HG02870 (cell line): ENCODE results near the gene NFKBIB.

ENCODE experiments used
- ATAC-seq: cut with Tn5 transposase; IDR thresholded peaks from one replicate; pipeline ENCODE4 v1.9.1; 2021; ENCODE audit warnings: mild to moderate bottlenecking, moderate library complexity; ENCODE audit not compliant: unreplicated experiment

Gene NFKBIB

DNA sequence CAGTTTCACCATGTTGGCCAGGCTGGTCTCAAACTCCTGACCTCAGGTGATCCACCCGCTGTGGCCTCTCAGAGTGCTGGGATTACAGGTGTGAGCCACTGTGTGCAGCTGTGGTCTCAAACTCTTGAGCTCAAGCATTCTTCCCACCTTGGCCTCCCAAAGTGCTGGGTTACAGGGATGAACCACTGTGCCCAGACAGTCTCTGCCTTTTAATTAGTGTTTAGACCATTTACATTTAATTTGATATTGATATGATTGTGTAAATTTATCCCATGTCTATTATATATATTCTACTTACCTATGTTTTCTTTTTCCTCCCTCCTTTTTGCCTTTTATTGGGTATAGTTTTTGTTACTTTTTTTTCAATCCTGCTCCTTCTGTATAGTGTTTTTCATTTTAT lies 1.9 kb downstream of the NFKBIB start:
- no peak for ATAC-seq

DNA sequence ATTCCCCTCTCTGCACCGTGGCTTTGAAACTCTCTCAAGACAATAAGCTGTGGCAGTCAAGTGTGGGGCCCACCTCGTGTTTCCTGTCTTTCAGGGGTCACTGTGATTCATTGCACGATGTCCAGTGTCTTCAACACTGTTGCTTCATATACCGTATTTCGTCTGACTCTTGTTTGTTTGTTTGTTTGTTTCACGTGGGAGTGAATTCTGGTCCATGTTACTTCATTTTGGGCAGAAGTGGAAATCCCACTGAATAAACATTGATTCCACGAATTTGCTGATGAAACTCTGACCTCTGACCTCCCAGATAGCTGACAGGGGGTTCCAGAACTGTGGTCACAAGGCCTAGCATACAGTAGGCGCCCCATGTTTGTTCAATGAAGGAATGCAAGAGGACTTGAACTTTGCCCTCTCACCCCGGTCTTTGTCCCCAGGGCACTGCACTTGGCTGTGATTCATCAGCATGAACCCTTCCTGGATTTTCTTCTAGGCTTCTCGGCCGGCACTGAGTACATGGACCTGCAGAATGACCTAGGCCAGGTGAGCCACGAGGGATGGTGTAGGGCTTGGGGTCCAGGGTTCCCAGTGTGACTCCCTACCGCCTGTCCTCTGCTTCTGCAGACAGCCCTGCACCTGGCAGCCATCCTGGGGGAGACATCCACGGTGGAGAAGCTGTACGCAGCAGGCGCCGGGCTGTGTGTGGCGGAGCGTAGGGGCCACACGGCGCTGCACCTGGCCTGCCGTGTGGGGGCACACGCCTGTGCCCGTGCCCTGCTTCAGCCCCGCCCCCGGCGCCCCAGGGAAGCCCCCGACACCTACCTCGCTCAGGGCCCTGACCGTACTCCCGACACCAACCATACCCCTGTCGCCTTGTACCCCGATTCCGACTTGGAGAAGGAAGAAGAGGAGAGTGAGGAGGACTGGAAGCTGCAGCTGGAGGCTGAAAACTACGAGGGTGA lies 5.1 kb downstream of the NFKBIB start:
- ATAC-seq, result no peak

- no peak for ATAC-seq
These were observed 5.9 kb downstream of the NFKBIB start for GRCh38 chr19:38905620-38906019.

GRCh38 chr19:38907227-38907626 lies 7.5 kb downstream of the NFKBIB start:
- ATAC-seq, result no peak

- no peak for ATAC-seq
These were observed 7.9 kb downstream of the NFKBIB start for GRCh38 chr19:38907670-38908069.

- no peak for ATAC-seq
These were observed 9.1 kb downstream of the NFKBIB start for GRCh38 chr19:38908911-38909310.

GRCh38 chr19:38910488-38910887 lies 10.7 kb downstream of the NFKBIB start:
- ATAC-seq, result no peak

DNA sequence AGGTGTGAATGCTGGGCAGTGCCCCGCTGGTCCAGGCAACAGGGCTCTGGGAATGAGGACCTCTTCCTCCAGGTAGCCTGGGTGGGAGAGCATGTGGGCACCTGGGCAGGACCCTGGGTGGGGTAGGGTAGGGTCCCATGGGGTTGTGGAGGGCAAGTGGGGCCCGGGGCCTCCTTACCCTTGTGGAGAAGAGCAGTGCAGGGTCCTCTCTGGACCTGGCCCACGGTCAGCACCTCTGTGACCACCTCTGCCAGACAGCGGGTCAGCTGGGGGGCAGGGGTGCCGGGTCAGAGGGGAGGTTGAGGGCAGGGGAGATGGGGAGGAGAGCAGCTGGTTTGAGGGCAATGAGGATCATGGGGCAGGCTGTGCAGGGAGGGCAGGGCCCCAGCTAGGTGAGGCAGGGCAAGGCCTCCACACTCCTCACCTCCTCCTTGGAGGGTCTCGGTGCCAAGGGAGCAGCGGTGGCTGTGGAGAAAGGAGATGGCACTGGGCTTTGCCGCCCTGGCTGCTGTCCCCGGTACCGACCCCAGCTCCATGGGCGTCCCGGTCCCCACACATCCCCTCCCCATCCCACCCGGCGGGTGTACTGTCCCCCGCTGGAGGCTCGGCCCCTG lies 11.7 kb downstream of the NFKBIB start:
- ATAC-seq, result no peak

DNA sequence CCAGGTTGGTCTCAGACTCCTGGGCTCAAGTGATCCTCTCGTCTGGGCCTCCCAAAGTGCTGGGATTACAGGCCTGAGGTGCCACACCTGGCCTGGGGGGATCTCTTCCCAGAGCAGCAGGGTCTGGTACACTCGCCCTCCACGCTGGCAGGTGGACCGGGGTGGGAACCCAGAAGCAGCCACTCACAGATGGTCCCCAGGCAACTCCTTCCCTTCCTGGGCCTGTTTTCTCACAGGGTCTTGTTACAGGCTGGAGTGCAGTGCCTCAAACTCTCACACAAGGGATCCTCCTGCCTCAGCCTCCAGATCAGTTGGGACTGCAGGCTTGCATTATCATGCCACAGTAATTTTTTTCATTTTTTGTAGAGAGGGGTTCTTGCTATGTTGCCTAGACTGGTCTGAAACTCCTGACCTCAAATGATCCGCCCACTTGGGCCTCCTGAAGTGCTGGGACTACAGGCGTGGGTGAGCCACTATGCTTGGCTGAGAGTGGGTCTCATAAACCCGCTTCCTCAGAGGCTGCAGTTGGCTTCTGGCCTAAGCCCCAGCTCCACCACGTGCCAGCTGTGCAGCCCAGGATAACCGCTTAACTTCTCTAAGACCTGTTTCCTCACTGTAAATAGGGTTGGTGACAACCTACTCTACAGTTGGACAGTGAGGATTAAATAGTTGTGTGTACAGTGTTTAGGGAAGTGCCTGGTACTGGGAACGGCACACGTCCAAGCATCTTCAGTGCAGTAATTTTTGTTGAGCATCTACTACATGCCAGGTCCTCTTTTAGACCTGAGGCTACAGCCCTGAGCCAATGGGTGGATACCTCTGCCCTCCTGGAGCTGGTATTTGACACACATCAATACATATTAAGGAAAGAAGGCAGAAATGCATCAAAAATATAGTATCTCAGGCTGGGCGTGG lies 13.1 kb downstream of the NFKBIB start:
- ATAC-seq, result no peak

DNA sequence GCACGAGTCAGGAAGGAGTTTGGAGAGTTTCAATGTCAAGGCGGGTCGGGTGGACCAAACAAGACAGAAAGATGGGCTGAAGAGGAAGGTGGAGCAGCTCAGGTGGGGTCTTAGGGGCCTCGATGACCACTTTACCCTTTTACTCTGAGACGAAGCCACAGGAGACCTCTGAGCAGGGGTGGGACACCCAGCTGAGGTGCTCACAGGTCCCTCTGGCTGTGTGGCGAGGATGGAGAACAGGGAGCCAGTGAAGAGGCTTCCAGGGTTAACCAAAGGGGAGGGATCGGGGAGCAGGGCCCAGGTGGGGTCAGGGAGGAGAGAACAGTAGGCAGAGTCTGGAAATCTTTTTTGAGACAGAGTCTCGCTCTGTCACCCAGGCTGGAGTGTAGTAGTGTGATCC lies 14.2 kb downstream of the NFKBIB start:
- no peak for ATAC-seq

DNA sequence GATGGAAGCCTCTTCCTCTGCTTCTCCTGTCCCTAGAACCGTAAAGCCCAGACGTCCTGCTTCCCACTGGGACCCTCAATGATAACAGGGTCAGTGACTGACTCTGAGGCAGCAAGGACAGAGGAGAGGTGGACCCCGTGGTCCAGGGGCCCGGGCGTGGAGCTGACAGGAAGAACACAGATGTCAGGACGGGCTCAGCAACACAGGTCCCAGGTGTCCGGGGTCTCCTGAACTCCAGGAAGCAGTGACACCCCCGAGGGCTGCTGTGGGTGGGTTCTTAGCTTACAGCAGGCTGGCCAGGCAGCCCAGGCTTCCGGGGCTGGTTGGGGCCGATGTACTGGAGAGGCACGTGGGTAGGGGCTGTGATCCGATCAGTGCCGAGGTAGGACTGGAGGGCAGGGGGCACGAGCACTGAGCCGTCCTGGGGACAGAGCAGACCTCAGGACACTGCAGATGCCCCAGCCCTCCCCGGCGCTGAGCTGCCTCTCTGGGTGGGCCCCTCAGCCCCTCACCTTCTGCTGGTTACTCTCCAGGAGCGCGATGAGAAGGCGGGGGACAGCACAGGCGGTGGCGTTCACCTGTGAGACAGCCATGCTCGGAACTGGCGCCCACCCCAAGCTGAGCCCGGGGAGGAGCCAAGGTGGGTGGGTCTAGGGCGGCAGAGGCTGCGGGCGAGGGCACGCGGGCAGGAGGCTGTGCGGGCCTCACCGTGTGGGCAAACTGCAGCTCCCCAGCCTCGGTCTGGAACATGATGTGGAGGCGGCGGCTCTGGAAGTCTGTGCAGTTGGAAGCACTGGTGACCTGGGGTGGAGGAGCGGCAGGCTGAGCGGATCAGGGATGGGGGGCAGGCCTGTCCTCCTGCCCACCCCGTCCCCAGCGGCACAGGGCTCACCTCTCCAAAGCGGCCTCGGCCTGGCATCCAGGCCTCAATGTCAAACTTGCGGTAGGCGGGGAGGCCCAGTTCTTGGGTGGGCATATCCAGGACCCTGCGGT lies 15.9 kb downstream of the NFKBIB start:
- ATAC-seq, result no peak

GRCh38 chr19:38917516-38917915 lies 17.7 kb downstream of the NFKBIB start:
- ATAC-seq, result no peak

DNA sequence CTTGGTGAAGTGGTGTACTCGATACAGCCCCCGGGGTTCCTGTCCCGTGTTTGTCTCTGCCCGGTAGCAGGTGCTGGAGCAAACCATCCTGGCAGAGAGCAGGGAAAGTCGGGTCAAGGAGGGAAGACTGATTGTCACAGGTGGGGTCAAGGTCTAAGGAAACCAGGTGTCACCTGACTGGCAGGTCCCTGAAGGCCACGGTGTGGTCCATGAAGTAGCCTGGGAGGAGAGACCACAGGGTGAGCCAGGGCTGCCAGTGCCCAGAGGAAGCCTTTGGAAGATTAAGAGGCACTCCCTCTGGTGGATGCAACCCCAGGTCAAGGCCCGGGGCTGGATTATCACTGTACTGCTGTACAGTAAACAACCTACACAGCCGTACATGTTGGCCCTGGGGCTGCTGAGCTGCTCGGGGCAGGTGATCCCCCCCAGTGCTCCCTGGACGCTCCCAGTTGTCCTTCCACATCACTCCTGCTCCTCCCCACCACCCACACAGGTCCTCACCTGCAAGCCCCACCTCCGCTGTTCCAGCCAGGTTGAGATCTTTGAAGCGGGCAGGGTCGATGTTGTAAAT lies 18.2 kb downstream of the NFKBIB start:
- no peak for ATAC-seq

- ATAC-seq, result no peak
These were observed 18.8 kb downstream of the NFKBIB start for GRCh38 chr19:38918526-38918925.

DNA sequence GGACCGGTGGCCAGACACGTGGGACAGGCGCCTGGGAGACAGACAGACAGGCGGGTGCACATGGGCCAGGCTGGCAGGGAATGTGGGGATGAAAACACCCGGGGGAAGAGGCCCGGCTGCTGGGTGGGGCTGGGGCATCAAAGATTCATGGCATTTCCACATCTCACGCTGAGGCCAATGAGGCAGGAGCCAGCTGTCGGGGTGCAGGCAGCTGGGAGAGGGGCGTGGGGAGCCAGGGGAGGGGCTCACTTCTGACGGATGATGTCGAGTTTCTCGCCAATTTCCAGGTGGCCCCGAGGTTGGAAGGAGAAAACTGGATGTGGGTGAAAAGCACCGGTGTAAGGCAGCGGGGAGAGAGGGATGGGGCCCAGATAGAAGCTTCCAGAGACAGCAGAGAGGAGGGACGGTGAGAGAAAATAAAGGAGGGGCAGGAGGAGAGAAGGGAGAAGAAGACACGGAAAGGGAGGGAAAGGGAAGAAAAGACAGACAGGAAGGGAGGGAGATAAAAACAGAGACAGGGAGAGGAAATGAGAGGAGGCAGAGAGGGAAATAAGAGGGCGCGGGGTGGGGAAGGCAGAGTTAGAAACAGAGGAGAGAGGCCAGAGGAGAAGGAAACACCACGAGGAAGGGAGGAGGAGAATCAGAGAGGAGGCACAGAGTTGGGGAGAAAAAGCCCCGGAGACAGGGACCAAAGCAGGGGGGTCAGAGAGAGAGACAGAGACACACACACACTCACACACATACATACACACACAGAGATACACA lies 20.2 kb downstream of the NFKBIB start:
- ATAC-seq, result no peak

DNA sequence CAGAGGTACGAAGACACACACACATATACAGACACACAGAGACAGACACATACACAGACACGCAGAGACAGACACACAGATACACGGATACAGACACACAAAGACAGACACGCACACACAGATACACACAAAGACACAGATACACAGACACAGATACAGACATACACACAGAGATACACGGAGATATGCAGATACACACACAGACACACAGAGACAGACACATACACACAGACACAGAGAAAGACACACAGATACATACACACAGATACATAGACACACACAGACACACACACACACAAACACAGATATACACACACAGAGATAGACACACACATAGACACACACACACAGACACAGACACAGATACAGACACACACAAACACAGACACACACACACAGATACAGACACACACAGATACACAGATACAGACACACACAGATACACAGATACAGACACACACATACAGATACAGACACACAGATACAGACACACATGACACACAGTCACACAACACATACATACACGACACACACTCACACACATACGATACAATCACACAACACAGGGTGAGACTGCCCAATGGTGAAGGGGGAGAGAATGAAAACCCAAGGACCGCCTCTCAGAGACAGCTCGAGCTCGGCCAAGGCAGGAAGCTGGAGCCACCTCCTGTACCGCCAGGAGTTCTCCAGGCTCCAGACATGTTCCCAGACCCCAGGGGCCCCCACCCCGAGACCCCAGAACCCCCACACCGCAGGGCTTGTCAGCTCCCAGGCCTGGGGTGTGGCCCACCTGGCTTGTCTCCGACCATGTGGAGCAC lies 21.0 kb downstream of the NFKBIB start:
- ATAC-seq, result no peak

GRCh38 chr19:38921420-38922274 lies 21.9 kb downstream of the NFKBIB start:
- ATAC-seq, result no peak
